WERI-Rb-1 (cell line): ENCODE data around the gene OGA.

Experiments used
- DNase-seq: peaks from one replicate; pipeline ENCODE4 v3.0.0-alpha.2; 2020
- H3K27ac ChIP-seq: fragments of 250-450 bp; sonication (Bioruptor Pico); 2 replicates; pipeline ENCODE4 v1.5.1; 2020; ENCODE audit warnings: mild to moderate bottlenecking, moderate library complexity
- H3K27me3 ChIP-seq: fragments of 250-450 bp; sonication (Bioruptor Pico); 2 replicates; pipeline ENCODE4 v1.5.1; 2021; ENCODE audit warnings: mild to moderate bottlenecking, low read depth, moderate library complexity; ENCODE audit not compliant: insufficient read depth, severe bottlenecking
- H3K36me3 ChIP-seq: fragments of 250-450 bp; sonication (Bioruptor Pico); 2 replicates; pipeline ENCODE4 v1.5.1; 2020; ENCODE audit warnings: mild to moderate bottlenecking, moderate library complexity
- H3K4me3 ChIP-seq: 2 replicates; pipeline ENCODE4 v1.5.1; 2011; ENCODE audit warnings: low read depth, mild to moderate bottlenecking, control low read depth, low read length
- H3K9me3 ChIP-seq: fragments of 250-450 bp; sonication (Bioruptor Pico); 2 replicates; pipeline ENCODE4 v1.5.1; 2021; ENCODE audit warnings: mild to moderate bottlenecking, moderate library complexity; ENCODE audit not compliant: severe bottlenecking
- TF ChIP-seq, protein P1 (sequence below): IDR thresholded peaks from 2 replicates; pipeline ENCODE4 v1.5.1; 2011; ENCODE audit warnings: low read depth, mild to moderate bottlenecking, control low read depth, inconsistent platforms, low read length

OGA gene

DNA sequence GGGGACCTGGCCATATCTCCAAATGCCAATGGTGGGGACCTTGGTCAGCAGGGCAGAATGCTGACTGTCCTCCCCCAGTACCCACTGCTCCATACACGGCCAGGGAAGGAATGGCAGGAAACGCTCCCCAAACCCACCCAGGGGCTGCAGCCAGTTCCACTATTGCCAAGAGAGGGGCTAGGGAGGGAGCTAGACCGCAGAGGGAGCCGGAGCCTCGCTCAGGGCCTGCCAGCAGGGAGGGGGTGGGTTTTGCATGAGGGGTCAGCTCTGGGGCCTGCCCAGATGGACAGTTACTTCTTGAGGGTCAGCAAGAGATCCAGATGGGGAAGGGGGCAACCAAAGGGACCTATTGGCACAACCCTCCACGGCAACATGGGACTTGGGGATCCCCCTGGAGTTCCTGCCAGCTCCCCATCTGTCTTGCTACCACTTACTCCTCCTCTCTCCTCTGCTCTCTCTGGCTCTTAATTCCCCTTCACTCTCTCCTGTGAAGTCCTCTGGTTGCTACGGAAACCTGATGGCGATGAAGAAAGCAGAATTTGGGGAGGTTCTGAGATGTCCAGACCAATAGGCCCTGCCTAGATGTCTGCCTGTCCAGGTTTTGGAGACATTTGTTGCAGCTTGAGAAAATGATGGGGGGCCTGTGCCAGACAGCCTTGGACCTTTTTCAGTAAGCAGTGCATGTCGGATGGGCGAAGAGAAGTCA lies 55.0 kb downstream of the OGA start:
- no peak for DNase-seq

DNA sequence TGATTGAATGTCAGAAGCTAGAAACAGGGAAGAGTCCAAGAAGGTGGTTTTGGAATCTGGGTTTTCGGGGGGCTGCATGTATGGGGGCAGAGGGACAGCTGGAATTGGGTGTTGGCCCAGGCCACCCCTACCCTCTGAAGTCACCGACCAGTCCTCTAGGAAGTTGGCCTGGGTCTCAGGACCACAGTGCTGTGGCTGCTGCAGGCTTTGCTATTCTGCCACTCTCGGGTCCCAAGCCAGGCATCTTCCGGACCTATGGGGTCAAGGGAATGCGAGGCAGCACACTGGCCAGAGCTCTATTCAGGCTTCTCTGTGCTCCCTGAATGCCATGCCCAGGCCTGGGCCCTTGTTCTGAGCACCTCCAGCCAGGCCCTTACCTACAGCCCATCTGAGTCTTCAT lies 55.5 kb downstream of the OGA start:
- no peaks in the 10 kb centered on the region for H3K27me3 ChIP-seq
- no peak for DNase-seq
- no peaks in the 10 kb centered on the region for H3K9me3 ChIP-seq
- H3K27ac ChIP-seq, result no peak overlapping the region
- H3K36me3 ChIP-seq, result no peaks in the 10 kb centered on the region
- no peak overlapping the region for H3K4me3 ChIP-seq
- TF ChIP-seq, protein P1, sequence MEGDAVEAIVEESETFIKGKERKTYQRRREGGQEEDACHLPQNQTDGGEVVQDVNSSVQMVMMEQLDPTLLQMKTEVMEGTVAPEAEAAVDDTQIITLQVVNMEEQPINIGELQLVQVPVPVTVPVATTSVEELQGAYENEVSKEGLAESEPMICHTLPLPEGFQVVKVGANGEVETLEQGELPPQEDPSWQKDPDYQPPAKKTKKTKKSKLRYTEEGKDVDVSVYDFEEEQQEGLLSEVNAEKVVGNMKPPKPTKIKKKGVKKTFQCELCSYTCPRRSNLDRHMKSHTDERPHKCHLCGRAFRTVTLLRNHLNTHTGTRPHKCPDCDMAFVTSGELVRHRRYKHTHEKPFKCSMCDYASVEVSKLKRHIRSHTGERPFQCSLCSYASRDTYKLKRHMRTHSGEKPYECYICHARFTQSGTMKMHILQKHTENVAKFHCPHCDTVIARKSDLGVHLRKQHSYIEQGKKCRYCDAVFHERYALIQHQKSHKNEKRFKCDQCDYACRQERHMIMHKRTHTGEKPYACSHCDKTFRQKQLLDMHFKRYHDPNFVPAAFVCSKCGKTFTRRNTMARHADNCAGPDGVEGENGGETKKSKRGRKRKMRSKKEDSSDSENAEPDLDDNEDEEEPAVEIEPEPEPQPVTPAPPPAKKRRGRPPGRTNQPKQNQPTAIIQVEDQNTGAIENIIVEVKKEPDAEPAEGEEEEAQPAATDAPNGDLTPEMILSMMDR, result no peak

More for the DNA sequence above, 55.0 kb downstream of the OGA start:
- Histone ChIP-seq H3K9me3 (no peaks in the 10 kb centered on the region), H3K27ac (no peak overlapping the region), H3K27me3 (no peaks in the 10 kb centered on the region), H3K36me3 (no peaks in the 10 kb centered on the region), H3K4me3 (no peak overlapping the region)
- TF ChIP-seq, protein P1, result no peak

DNA sequence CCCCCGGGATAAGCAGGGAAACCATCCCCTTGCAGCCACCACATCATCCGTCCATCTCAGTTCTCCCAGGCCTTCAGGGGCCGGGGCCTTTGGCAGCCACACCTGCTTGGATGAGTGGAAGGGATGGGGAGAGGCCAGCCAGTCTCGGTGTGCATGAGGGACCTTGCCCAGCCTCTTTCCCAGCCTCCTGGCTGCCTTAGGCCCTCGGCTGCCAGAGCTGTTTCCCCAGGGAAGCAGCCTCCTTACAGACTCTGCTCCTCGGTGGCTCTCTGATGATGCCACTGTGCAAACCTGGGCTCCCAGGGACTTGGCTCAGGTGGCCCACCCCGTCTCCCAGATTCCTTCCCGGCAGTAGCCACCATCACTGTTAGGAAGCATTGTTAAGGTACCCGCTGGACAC lies 57.0 kb downstream of the OGA start:
- no peaks in the 10 kb centered on the region for H3K9me3 ChIP-seq
- H3K27ac ChIP-seq, result no peak overlapping the region
- DNase-seq, result no peak
- H3K27me3 ChIP-seq, result no peaks in the 10 kb centered on the region
- TF ChIP-seq, protein P1, result no peak
- H3K36me3 ChIP-seq, result no peaks in the 10 kb centered on the region
- no peak overlapping the region for H3K4me3 ChIP-seq

DNA sequence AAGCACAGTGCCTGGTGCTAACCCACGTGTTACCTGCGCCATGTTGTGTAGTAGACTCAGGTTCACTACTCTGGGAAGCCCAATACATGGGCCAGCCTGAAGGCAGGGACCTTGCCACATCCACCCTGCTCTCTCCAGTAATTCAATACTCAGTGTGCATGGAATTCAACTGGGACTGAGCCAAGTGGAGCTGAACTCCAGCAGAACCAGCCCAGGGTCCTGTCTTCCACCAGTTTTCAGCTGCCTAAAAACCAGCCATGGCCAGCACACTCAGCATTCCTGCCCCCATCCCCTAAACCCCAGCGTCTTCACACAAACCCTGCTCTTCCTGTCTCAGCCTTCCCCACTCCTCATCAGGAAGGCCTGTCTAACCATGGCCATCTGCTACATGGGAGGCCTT lies 57.7 kb downstream of the OGA start:
- DNase-seq, result no peak
- Histone ChIP-seq H3K36me3 (no peaks in the 10 kb centered on the region), H3K27me3 (no peaks in the 10 kb centered on the region), H3K27ac (peak overlapping the region; percentile 60), H3K9me3 (no peaks in the 10 kb centered on the region), H3K4me3 (no peak overlapping the region)
- TF ChIP-seq, protein P1, result no peak

DNA sequence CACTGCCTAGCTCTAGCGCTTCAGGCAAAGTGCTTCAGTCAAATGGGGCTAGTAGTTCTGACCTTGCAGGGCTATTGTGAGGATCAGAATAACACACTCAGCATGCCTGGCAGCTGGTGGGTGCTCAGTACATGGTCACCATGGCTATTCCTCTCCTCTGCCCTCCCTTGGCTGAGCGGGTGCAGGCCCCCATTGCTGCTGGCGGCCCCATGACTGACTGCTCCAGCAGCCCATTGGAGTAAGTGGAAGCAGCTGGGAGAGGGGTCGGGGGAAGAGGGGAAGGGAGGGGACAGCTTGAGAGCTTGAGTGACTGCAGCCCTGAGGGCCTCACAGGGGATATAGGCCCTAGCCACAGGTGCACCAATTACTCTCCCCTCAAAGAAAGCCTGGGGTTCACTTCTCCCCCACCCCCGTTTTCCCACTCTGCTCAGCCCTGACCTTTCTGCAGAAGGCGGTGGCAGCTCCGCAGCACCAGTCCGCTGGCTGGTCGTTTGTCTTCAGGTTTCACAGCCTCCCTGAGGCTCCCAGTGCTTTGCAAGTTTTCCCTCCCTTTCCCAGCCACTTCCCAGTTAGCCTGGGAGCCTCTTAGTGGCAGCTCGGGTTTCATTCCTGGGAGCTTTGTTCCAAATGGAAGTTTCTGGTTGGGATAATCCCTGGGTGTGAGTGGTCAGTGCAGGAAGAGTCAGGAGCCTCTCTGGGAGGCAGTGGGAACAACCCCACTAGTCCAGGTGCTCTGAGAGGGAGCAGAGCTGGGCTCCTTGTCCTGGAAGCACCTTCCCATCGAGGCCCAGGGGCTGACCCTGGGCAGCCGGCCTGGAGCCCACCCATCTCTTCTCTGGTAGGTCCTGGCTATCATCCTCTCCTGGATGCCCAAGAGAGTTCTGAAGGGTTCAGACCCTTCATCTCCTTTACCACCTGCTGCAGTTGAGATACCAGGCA lies 58.7 kb downstream of the OGA start:
- no peak overlapping the region for H3K4me3 ChIP-seq
- H3K9me3 ChIP-seq, result no peaks in the 10 kb centered on the region
- no peaks in the 10 kb centered on the region for H3K36me3 ChIP-seq
- peak overlapping the region; percentile 60 for H3K27ac ChIP-seq
- H3K27me3 ChIP-seq, result no peaks in the 10 kb centered on the region
- DNase-seq, result peak; percentile 45
- TF ChIP-seq, protein P1, result no peak
